DND-41 (cell line): ENCODE measurements around the gene FAM3B.

Experiments used
- ATAC-seq: fragments of 200-7000 bp; cut with Tn5 transposase; 3 replicates; pipeline ENCODE4 v1.9.1; 2021; ENCODE audit warnings: low read depth; ENCODE audit not compliant: insufficient read depth
- DNase-seq: peaks from one replicate; pipeline ENCODE4 v3.0.0-alpha.2; 2020
- H2AFZ ChIP-seq: 2 replicates; pipeline ENCODE4 v1.6.0; 2012; ENCODE audit warnings: low read depth, low read length
- H3K27ac ChIP-seq: 2 replicates; pipeline ENCODE4 v1.5.1; 2012; ENCODE audit warnings: low read length, inconsistent platforms
- H3K27me3 ChIP-seq: fragments of 200-600 bp; sonication (generic); 2 replicates; pipeline ENCODE4 v1.6.0; 2012; ENCODE audit warnings: low read length, mild to moderate bottlenecking, inconsistent platforms; ENCODE audit not compliant: insufficient read depth, poor library complexity
- H3K36me3 ChIP-seq: 2 replicates; pipeline ENCODE4 v1.5.1; 2012; ENCODE audit warnings: low read length, inconsistent platforms; ENCODE audit not compliant: insufficient read depth
- H3K4me1 ChIP-seq: 2 replicates; pipeline ENCODE4 v1.5.1; 2012; ENCODE audit warnings: mild to moderate bottlenecking, low read length; ENCODE audit not compliant: insufficient read depth
- H3K4me2 ChIP-seq: 2 replicates; pipeline ENCODE4 v1.6.0; 2012; ENCODE audit warnings: mild to moderate bottlenecking, moderate library complexity, low read length, inconsistent platforms; ENCODE audit not compliant: insufficient read depth
- H3K4me3 ChIP-seq, 2 experiments: fragments of 200-600 bp in 1 of 2; shearing (Covaris generic) in 1 of 2; 2 replicates each; pipeline ENCODE4 v1.5.1; 2012 to 2016; ENCODE audit warnings: inconsistent platforms in 2 of 2, low read length in 2 of 2, mild to moderate bottlenecking in 2 of 2, low read depth in 1 of 2, moderate library complexity in 1 of 2
- H3K79me2 ChIP-seq: 2 replicates; pipeline ENCODE4 v1.6.0; 2012; ENCODE audit warnings: low read length, inconsistent platforms; ENCODE audit not compliant: insufficient read depth
- H3K9ac ChIP-seq: 2 replicates; pipeline ENCODE4 v1.6.0; 2012; ENCODE audit warnings: low read depth, mild to moderate bottlenecking, inconsistent platforms, low read length, moderate library complexity
- H3K9me3 ChIP-seq: 2 replicates; pipeline ENCODE4 v1.5.1; 2012; ENCODE audit warnings: low read length, moderate library complexity, mild to moderate bottlenecking, inconsistent platforms; ENCODE audit not compliant: insufficient read depth, severe bottlenecking
- H4K20me1 ChIP-seq: 2 replicates; pipeline ENCODE4 v1.6.0; 2012; ENCODE audit warnings: low read length; ENCODE audit not compliant: insufficient read depth
- EZH2 ChIP-seq: IDR thresholded peaks from 3 replicates; pipeline ENCODE4 v1.6.1; 2012; ENCODE audit warnings: borderline replicate concordance, low read depth, mild to moderate bottlenecking, moderate library complexity, low read length, inconsistent platforms; ENCODE audit not compliant: severe bottlenecking
- TF ChIP-seq, protein P1 (sequence below): IDR thresholded peaks from 2 replicates; pipeline ENCODE4 v1.5.1; 2012; ENCODE audit warnings: borderline replicate concordance, low read length, moderate library complexity, mild to moderate bottlenecking; ENCODE audit not compliant: poor library complexity, severe bottlenecking; ENCODE audit errors: extremely low read depth

The FAM3B gene

DNA sequence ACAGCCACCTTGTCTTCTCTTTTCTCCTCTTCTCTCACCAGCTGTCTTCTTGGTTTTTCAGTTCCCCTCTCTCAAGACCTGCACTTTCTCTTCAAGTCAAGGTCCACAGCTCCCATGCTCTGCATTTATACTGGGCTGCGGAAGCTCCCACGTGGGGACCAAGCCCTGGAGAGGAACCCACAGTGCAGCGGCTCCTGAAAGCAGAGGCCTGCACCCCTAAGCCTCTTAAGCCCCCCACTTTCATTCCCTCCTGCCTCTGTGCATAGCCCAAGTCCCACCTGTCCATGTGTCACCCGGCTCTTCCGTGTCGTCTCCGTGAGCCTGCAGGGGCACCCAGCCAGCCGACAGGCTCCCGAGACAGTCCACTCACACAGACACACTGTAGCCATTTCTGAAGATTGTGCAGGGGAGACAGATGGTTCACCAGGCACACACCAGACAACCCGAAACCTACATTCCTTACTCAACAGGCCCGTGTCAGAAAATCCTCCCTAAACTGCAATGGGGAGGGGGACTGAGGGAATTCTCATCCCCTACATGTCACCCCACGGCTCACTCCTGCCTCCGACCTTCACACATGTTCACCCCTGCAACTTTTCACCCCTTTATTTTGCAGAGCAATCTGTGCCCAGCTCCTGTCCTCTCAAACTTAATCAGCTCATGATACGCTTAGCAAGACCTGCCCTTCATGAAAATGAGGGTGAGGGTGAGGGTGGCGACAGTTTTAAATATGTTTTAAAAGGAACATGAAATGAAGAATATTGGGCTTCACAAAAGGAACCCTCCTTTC is 51.5 kb downstream of the FAM3B start:
- Histone ChIP-seq H3K4me1 (peaks cover 61% of the 10 kb centered on the region), H2AFZ (no peak overlapping the region)
- ATAC-seq = no peak

DNA sequence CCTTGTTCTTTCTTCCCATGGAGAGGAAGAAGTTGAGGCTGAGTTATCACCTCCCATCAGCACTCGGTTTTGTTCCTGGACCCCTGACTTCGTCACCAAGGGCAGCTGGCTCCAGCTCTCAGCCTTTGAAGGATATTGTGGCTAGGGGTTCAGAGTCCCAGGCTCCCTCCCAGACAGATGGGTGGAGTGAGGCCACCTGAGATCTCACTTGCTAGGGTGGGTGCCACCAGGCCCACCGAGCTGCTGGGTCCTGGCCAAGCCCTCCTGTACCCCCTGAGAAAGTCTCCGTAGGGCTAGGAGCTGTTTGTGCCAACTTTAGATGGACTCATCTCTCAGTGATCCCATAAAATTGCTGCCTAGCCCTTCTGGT is 52.1 kb downstream of the FAM3B start:
- Histone ChIP-seq H4K20me1 (0 out of 2 replicates have a peak, but pooled peaks cover 3% of the 10 kb centered on the region), H2AFZ (peak overlapping the region; percentile 83), H3K9me3 (no peaks in the 10 kb centered on the region), H3K36me3 (peaks cover under 1% of the 10 kb centered on the region), H3K4me3 (peak overlapping the region in 1 of 2 experiments; percentile 77; a peak in 2 of 4 replicates), H3K4me2 (peak overlapping the region; percentile 82), H3K27me3 (no peaks in the 10 kb centered on the region), H3K9ac (peak overlapping the region; percentile 72), H3K27ac (peak overlapping the region; percentile 85), H3K4me1 (peaks cover 61% of the 10 kb centered on the region), H3K79me2 (peaks cover 39% of the 10 kb centered on the region)
- ATAC-seq (no peak), DNase-seq (no peak)
- TF ChIP-seq EZH2 = no peak
- TF ChIP-seq, protein P1, sequence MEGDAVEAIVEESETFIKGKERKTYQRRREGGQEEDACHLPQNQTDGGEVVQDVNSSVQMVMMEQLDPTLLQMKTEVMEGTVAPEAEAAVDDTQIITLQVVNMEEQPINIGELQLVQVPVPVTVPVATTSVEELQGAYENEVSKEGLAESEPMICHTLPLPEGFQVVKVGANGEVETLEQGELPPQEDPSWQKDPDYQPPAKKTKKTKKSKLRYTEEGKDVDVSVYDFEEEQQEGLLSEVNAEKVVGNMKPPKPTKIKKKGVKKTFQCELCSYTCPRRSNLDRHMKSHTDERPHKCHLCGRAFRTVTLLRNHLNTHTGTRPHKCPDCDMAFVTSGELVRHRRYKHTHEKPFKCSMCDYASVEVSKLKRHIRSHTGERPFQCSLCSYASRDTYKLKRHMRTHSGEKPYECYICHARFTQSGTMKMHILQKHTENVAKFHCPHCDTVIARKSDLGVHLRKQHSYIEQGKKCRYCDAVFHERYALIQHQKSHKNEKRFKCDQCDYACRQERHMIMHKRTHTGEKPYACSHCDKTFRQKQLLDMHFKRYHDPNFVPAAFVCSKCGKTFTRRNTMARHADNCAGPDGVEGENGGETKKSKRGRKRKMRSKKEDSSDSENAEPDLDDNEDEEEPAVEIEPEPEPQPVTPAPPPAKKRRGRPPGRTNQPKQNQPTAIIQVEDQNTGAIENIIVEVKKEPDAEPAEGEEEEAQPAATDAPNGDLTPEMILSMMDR = no peak

More for the DNA sequence above, 51.5 kb downstream of the FAM3B start:
- Histone ChIP-seq H3K36me3 (no peaks in the 10 kb centered on the region), H3K27me3 (no peaks in the 10 kb centered on the region), H3K4me3 (no peak overlapping the region), H3K27ac (peak overlapping the region; percentile 85; the same call in 1 of the 2 replicates), H3K9ac (no peak overlapping the region), H3K79me2 (peaks cover 33% of the 10 kb centered on the region), H3K4me2 (0 out of 2 replicates have a peak overlapping the region, but pooled peaks have one; percentile 82), H4K20me1 (no peaks in the 10 kb centered on the region), H3K9me3 (no peaks in the 10 kb centered on the region)
- TF ChIP-seq, protein P1 = no peak
- TF ChIP-seq EZH2 = no peak
- DNase-seq = no peak

DNA sequence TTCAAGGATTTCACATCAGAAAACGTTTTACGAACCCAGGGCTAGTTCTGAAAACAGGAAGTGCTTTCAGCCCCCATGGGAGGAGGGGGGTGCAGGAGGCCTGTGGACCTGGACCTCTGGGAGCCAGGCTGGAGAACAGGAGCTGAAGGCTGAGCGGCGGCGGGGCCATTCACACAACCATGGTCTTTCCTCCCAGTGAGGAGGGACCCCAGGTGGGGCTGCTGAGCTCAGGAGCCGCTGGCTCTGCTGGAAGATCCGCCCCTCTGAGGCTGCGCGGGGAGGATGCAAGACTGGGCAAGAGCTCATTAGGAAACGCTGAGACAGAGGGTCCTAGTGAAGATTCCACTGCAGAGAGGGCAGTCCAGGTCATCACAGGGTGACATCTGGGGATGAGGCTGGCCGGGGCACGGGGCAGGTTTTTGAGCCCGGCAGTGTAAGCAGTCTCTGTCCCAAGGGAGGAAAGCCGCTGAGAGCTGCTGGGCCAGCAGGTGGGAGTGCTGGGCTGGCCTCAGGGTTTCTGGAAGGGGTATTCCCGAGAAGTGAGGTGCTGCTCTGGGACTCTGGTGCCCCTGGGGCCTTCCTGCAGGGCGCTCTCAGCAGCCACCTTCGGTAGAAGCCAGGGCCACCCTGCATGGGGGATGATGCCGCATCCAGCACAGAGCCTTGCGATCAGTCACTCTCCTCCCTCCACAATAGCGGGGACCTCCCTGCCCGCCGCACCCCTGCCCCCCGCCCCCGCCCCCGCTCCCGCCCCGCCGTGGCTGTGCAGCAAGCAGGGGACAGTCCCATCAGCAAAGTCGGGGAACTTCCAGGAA is 52.7 kb downstream of the FAM3B start:
- peaks cover 6% of the 10 kb centered on the region for H3K36me3 ChIP-seq
- no peaks in the 10 kb centered on the region for H3K27me3 ChIP-seq
- peaks cover 45% of the 10 kb centered on the region for H3K79me2 ChIP-seq
- H3K4me3 ChIP-seq = peak overlapping the region; percentile 44 to 77
- H3K9ac ChIP-seq = peak overlapping the region; percentile 72
- H3K9me3 ChIP-seq = no peaks in the 10 kb centered on the region
- H3K4me2 ChIP-seq = peak overlapping the region; percentile 82
- ATAC-seq = peak; percentile 64
- H2AFZ ChIP-seq = peak overlapping the region; percentile 83
- H3K4me1 ChIP-seq = peaks cover 61% of the 10 kb centered on the region
- peak overlapping the region; percentile 85 for H3K27ac ChIP-seq
- DNase-seq = peak; percentile 66
- peaks cover 9% of the 10 kb centered on the region; the same call in 1 of the 2 replicates for H4K20me1 ChIP-seq
- TF ChIP-seq, protein P1 = peak; percentile 35
- TF ChIP-seq EZH2 = no peak
